Loucy (cell line): Measurements from ENCODE around the gene HCFC1.

Experiments used
- H2AFZ ChIP-seq: fragments of 200-600 bp; sonication (generic); 2 replicates; pipeline ENCODE4 v1.6.0; 2016; ENCODE audit warnings: antibody characterized with exemption, mild to moderate bottlenecking, low read length, moderate library complexity
- H3F3A ChIP-seq: fragments of 200-600 bp; 2 replicates; pipeline ENCODE4 v1.6.0; 2016; ENCODE audit warnings: antibody characterized with exemption, low read depth, mild to moderate bottlenecking
- H3K27me3 ChIP-seq: fragments of 200-600 bp; sonication (generic); 2 replicates; pipeline ENCODE4 v1.6.1; 2014; ENCODE audit warnings: low read length, mild to moderate bottlenecking; ENCODE audit not compliant: insufficient read depth, poor library complexity, severe bottlenecking
- H3K36me3 ChIP-seq: fragments of 200-600 bp; sonication (generic); 2 replicates; pipeline ENCODE4 v1.6.1; 2016; ENCODE audit warnings: low read length; ENCODE audit not compliant: insufficient read depth
- H3K4me1 ChIP-seq: fragments of 200-600 bp; sonication (generic); 2 replicates; pipeline ENCODE4 v1.5.1; 2014; ENCODE audit warnings: low read length, mild to moderate bottlenecking; ENCODE audit not compliant: insufficient read depth, poor library complexity, severe bottlenecking
- H3K4me2 ChIP-seq: fragments of 200-600 bp; sonication (generic); 2 replicates; pipeline ENCODE4 v1.6.0; 2014; ENCODE audit warnings: antibody characterized with exemption, low read length, low read depth, mild to moderate bottlenecking; ENCODE audit not compliant: poor library complexity, severe bottlenecking
- H3K4me3 ChIP-seq: fragments of 200-600 bp; sonication (generic); 2 replicates; pipeline ENCODE4 v1.5.1; 2014; ENCODE audit warnings: low read length, mild to moderate bottlenecking, mixed read lengths; ENCODE audit not compliant: poor library complexity, severe bottlenecking
- H3K79me2 ChIP-seq: fragments of 200-600 bp; sonication (generic); 2 replicates; pipeline ENCODE4 v1.6.1; 2014; ENCODE audit warnings: low read length; ENCODE audit not compliant: insufficient read depth
- H3K9ac ChIP-seq: fragments of 200-600 bp; sonication (generic); 2 replicates; pipeline ENCODE4 v1.6.0; 2014; ENCODE audit warnings: mild to moderate bottlenecking, low read depth, low read length, moderate library complexity; ENCODE audit not compliant: poor library complexity, severe bottlenecking
- H3K9me2 ChIP-seq: fragments of 200-600 bp; sonication (generic); replicated peaks from 2 replicates; pipeline ENCODE4 v1.6.1; 2016; ENCODE audit warnings: low read depth, low read length, mixed read lengths
- H3K9me3 ChIP-seq: fragments of 200-600 bp; sonication (generic); 2 replicates; pipeline ENCODE4 v1.6.1; 2014; ENCODE audit warnings: mild to moderate bottlenecking, antibody characterized with exemption, low read length, low read depth; ENCODE audit not compliant: insufficient read depth
- H4K20me1 ChIP-seq: fragments of 200-600 bp; sonication (generic); 2 replicates; pipeline ENCODE4 v1.6.0; 2014; ENCODE audit warnings: antibody characterized with exemption, low read length, mild to moderate bottlenecking; ENCODE audit not compliant: insufficient read depth, poor library complexity, severe bottlenecking
- EZH2phosphoT487 ChIP-seq: fragments of 200-600 bp; IDR thresholded peaks from 2 replicates; pipeline ENCODE4 v1.6.1; 2018; ENCODE audit warnings: antibody characterized with exemption, mild to moderate bottlenecking, moderate library complexity, borderline replicate concordance
- TF ChIP-seq, protein P1 (sequence below): fragments of 200-600 bp; sonication (generic); conservative IDR thresholded peaks from 2 replicates; pipeline ENCODE4 v1.5.1; 2014; ENCODE audit warnings: mild to moderate bottlenecking, antibody characterized with exemption, low read length

HCFC1 gene

GRCh38 chrX:153963546-153963945, 8.1 kb downstream of the HCFC1 start:
- peaks cover 58% of the 10 kb centered on the region for H4K20me1 ChIP-seq
- no peaks in the 10 kb centered on the region for H3F3A ChIP-seq

DNA sequence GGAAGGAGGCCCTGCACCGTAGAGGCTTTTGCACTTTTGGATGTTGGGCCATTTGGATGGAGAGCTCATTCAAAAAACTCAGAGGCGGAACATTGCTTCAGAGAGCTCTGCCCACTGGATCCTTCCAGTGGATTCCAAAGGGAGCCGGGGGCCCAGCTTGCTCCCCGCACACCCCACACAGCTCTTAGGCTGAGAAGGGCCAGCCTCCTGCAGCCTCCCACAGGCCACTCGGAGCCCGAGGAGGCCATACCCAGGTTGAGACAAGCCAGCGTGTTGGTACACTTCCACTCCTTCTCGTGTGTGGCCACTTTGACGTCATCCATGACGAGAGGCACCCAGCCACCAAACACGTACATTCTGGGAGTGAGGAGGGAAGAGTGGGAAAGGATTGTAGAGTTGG, 10.3 kb downstream of the HCFC1 start:
- H3K4me2 ChIP-seq: no peak overlapping the region

More at GRCh38 chrX:153963546-153963945, 8.1 kb downstream of the HCFC1 start:
- H2AFZ ChIP-seq: no peak overlapping the region
- H3K9me3 ChIP-seq: no peaks in the 10 kb centered on the region
- H3K4me2 ChIP-seq: no peak overlapping the region
- peaks cover 61% of the 10 kb centered on the region; the same call in 1 of the 2 replicates for H3K36me3 ChIP-seq
- H3K79me2 ChIP-seq: peaks cover 77% of the 10 kb centered on the region
- H3K9ac ChIP-seq: no peak overlapping the region
- TF ChIP-seq, protein P1, sequence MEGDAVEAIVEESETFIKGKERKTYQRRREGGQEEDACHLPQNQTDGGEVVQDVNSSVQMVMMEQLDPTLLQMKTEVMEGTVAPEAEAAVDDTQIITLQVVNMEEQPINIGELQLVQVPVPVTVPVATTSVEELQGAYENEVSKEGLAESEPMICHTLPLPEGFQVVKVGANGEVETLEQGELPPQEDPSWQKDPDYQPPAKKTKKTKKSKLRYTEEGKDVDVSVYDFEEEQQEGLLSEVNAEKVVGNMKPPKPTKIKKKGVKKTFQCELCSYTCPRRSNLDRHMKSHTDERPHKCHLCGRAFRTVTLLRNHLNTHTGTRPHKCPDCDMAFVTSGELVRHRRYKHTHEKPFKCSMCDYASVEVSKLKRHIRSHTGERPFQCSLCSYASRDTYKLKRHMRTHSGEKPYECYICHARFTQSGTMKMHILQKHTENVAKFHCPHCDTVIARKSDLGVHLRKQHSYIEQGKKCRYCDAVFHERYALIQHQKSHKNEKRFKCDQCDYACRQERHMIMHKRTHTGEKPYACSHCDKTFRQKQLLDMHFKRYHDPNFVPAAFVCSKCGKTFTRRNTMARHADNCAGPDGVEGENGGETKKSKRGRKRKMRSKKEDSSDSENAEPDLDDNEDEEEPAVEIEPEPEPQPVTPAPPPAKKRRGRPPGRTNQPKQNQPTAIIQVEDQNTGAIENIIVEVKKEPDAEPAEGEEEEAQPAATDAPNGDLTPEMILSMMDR: no peak
- TF ChIP-seq EZH2phosphoT487: no peak
- H3K4me3 ChIP-seq: no peak overlapping the region
- no peaks in the 10 kb centered on the region for H3K9me2 ChIP-seq
- H3K27me3 ChIP-seq: no peaks in the 10 kb centered on the region
- H3K4me1 ChIP-seq: peaks cover 12% of the 10 kb centered on the region

DNA sequence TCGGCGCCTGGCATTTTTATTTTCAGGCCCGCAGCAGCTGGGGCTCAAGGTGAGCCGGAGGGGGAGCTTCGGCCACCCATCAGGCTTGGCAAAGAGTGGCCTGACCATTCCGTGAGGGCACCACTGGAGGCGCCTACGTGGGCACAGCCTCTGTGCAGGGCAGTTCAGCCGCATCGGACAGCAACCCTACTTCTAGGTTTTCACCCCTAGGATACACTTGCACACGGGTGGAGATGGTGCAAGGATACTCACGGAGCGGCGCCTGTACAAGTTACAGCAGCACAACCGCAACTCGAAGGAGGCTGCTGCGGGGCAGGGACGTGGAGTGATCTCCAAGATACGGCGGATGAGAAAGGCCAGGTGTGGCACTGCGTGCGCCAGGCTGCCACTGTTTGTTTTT, 10.8 kb downstream of the HCFC1 start:
- Histone ChIP-seq H3K4me3 (no peak overlapping the region), H3F3A (no peaks in the 10 kb centered on the region), H3K79me2 (peaks cover 49% of the 10 kb centered on the region), H3K27me3 (no peaks in the 10 kb centered on the region), H2AFZ (no peak overlapping the region), H3K36me3 (peaks cover 88% of the 10 kb centered on the region; the same call in 1 of the 2 replicates), H3K9ac (no peak overlapping the region), H3K4me2 (no peak overlapping the region), H4K20me1 (peaks cover 31% of the 10 kb centered on the region), H3K9me2 (no peaks in the 10 kb centered on the region), H3K4me1 (peaks cover 5% of the 10 kb centered on the region), H3K9me3 (no peaks in the 10 kb centered on the region)
- no peak for TF ChIP-seq EZH2phosphoT487
- TF ChIP-seq, protein P1: no peak

More for the DNA sequence above, 10.3 kb downstream of the HCFC1 start:
- TF ChIP-seq, protein P1: no peak
- TF ChIP-seq EZH2phosphoT487: no peak
- no peaks in the 10 kb centered on the region for H3K9me2 ChIP-seq
- H3K4me3 ChIP-seq: no peak overlapping the region
- peaks cover 36% of the 10 kb centered on the region for H4K20me1 ChIP-seq
- H3F3A ChIP-seq: no peaks in the 10 kb centered on the region
- H3K9ac ChIP-seq: no peak overlapping the region
- H3K9me3 ChIP-seq: no peaks in the 10 kb centered on the region
- H2AFZ ChIP-seq: no peak overlapping the region
- no peaks in the 10 kb centered on the region for H3K27me3 ChIP-seq
- peaks cover 54% of the 10 kb centered on the region for H3K79me2 ChIP-seq
- peaks cover 83% of the 10 kb centered on the region; the same call in 1 of the 2 replicates for H3K36me3 ChIP-seq
- peaks cover 6% of the 10 kb centered on the region for H3K4me1 ChIP-seq
